SK-N-SH treated with all-trans-retinoic acid at 6 μM for 48 hours (cell line): ENCODE results near the gene AGPAT1.

Experiments
- ARNTL ChIP-seq: fragments of 450-650 bp; formaldehyde crosslinking; IDR thresholded peaks from 2 replicates; pipeline ENCODE4 v1.5.0; 2020; ENCODE audit warnings: low read depth, mild to moderate bottlenecking, moderate library complexity, borderline replicate concordance
- ESRRG ChIP-seq: fragments of 250-450 bp; sonication (Bioruptor Pico); IDR thresholded peaks from 2 replicates; pipeline ENCODE4 v1.6.1; 2021; ENCODE audit warnings: mild to moderate bottlenecking
- OSR1 ChIP-seq: fragments of 250-450 bp; sonication (Bioruptor Pico); IDR thresholded peaks from 2 replicates; pipeline ENCODE4 v1.8.0; 2022; ENCODE audit warnings: moderate library complexity, mild to moderate bottlenecking, inconsistent platforms
- SNAI2 ChIP-seq: fragments of 250-450 bp; sonication (Bioruptor Pico); IDR thresholded peaks from 2 replicates; pipeline ENCODE4 v1.5.0; 2020; ENCODE audit warnings: mild to moderate bottlenecking, moderate library complexity
- TOX ChIP-seq: fragments of 250-450 bp; sonication (Bioruptor Pico); IDR thresholded peaks from 2 replicates; pipeline ENCODE4 v1.8.0; 2021; ENCODE audit warnings: mild to moderate bottlenecking, moderate library complexity, borderline replicate concordance
- ZNF565 ChIP-seq: fragments of 450-650 bp; formaldehyde crosslinking; conservative IDR thresholded peaks from 2 replicates; pipeline ENCODE4 v1.5.0; 2020; ENCODE audit warnings: low read depth, mild to moderate bottlenecking, moderate library complexity
- ZNF70 ChIP-seq: fragments of 450-650 bp; formaldehyde crosslinking; IDR thresholded peaks from 2 replicates; pipeline ENCODE4 v1.5.0; 2020; ENCODE audit warnings: mild to moderate bottlenecking, moderate library complexity
- TF ChIP-seq, protein P1 (sequence below): fragments of 250-450 bp; sonication (Bioruptor Pico); IDR thresholded peaks from 2 replicates; pipeline ENCODE4 v1.5.1; 2021; ENCODE audit warnings: mild to moderate bottlenecking, moderate library complexity
- TF ChIP-seq, protein P2 (sequence below): fragments of 250-450 bp; sonication (Bioruptor Pico); IDR thresholded peaks from 2 replicates; pipeline ENCODE4 v1.8.0; 2021; ENCODE audit warnings: low read depth, mild to moderate bottlenecking, moderate library complexity, borderline replicate concordance
- TF ChIP-seq, protein P3 (sequence below): fragments of 250-450 bp; sonication (Bioruptor Pico); IDR thresholded peaks from 2 replicates; pipeline ENCODE4 v1.8.0; 2020; ENCODE audit warnings: mild to moderate bottlenecking, moderate library complexity, borderline replicate concordance
- TF ChIP-seq, protein P4 (sequence below): fragments of 250-450 bp; sonication (Bioruptor Pico); IDR thresholded peaks from 2 replicates; pipeline ENCODE4 v1.5.0; 2020; ENCODE audit warnings: mild to moderate bottlenecking, moderate library complexity

DNA sequence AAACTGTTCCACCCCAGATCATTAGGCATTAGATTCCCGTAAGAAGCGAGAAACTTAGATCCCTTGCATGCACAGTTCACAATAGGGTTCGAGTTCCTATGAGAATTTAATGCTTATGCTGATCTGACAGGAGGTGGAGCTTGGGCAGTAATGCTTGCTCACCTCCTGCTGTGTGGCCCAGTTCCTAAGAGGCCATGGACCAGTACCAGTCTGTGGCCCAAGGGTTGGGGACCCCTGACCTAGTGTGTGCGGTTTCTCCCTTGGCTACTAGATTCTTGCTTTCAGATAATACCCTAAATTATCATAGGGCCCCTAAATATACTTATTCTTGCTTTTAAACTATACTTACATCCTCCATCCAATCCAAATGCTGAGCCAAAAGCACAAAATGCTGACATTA, 18.5 kb upstream of the AGPAT1 start:
- TF ChIP-seq, protein P1, sequence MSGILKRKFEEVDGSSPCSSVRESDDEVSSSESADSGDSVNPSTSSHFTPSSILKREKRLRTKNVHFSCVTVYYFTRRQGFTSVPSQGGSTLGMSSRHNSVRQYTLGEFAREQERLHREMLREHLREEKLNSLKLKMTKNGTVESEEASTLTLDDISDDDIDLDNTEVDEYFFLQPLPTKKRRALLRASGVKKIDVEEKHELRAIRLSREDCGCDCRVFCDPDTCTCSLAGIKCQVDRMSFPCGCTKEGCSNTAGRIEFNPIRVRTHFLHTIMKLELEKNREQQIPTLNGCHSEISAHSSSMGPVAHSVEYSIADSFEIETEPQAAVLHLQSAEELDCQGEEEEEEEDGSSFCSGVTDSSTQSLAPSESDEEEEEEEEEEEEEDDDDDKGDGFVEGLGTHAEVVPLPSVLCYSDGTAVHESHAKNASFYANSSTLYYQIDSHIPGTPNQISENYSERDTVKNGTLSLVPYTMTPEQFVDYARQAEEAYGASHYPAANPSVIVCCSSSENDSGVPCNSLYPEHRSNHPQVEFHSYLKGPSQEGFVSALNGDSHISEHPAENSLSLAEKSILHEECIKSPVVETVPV (CRISPR knock-in tag): no peak
- TF ChIP-seq OSR1 (no peak), ARNTL (CRISPR knock-in tag) (no peak), ZNF565 (CRISPR knock-in tag) (no peak), SNAI2 (no peak), ESRRG (CRISPR knock-in tag) (no peak), TOX (CRISPR knock-in tag) (no peak), ZNF70 (CRISPR knock-in tag) (no peak)
- TF ChIP-seq, protein P2, sequence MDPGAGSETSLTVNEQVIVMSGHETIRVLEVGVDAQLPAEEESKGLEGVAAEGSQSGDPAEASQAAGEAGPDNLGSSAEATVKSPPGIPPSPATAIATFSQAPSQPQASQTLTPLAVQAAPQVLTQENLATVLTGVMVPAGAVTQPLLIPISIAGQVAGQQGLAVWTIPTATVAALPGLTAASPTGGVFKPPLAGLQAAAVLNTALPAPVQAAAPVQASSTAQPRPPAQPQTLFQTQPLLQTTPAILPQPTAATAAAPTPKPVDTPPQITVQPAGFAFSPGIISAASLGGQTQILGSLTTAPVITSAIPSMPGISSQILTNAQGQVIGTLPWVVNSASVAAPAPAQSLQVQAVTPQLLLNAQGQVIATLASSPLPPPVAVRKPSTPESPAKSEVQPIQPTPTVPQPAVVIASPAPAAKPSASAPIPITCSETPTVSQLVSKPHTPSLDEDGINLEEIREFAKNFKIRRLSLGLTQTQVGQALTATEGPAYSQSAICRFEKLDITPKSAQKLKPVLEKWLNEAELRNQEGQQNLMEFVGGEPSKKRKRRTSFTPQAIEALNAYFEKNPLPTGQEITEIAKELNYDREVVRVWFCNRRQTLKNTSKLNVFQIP (CRISPR knock-in tag): no peak
- TF ChIP-seq, protein P3, sequence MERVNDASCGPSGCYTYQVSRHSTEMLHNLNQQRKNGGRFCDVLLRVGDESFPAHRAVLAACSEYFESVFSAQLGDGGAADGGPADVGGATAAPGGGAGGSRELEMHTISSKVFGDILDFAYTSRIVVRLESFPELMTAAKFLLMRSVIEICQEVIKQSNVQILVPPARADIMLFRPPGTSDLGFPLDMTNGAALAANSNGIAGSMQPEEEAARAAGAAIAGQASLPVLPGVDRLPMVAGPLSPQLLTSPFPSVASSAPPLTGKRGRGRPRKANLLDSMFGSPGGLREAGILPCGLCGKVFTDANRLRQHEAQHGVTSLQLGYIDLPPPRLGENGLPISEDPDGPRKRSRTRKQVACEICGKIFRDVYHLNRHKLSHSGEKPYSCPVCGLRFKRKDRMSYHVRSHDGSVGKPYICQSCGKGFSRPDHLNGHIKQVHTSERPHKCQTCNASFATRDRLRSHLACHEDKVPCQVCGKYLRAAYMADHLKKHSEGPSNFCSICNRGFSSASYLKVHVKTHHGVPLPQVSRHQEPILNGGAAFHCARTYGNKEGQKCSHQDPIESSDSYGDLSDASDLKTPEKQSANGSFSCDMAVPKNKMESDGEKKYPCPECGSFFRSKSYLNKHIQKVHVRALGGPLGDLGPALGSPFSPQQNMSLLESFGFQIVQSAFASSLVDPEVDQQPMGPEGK (CRISPR knock-in tag): no peak
- TF ChIP-seq, protein P4, sequence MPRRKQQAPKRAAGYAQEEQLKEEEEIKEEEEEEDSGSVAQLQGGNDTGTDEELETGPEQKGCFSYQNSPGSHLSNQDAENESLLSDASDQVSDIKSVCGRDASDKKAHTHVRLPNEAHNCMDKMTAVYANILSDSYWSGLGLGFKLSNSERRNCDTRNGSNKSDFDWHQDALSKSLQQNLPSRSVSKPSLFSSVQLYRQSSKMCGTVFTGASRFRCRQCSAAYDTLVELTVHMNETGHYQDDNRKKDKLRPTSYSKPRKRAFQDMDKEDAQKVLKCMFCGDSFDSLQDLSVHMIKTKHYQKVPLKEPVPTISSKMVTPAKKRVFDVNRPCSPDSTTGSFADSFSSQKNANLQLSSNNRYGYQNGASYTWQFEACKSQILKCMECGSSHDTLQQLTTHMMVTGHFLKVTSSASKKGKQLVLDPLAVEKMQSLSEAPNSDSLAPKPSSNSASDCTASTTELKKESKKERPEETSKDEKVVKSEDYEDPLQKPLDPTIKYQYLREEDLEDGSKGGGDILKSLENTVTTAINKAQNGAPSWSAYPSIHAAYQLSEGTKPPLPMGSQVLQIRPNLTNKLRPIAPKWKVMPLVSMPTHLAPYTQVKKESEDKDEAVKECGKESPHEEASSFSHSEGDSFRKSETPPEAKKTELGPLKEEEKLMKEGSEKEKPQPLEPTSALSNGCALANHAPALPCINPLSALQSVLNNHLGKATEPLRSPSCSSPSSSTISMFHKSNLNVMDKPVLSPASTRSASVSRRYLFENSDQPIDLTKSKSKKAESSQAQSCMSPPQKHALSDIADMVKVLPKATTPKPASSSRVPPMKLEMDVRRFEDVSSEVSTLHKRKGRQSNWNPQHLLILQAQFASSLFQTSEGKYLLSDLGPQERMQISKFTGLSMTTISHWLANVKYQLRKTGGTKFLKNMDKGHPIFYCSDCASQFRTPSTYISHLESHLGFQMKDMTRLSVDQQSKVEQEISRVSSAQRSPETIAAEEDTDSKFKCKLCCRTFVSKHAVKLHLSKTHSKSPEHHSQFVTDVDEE (CRISPR knock-in tag): no peak
